VCaP (cell line): ENCODE measurements around the gene PGLYRP1.

Experiments used
- H3K27ac ChIP-seq: fragments of 450-650 bp; 2 replicates; pipeline ENCODE4 v1.5.1; 2017
- CTCF ChIP-seq: fragments of 450-650 bp; conservative IDR thresholded peaks from 2 replicates; pipeline ENCODE4 v1.5.1; 2017; ENCODE audit warnings: mild to moderate bottlenecking, moderate library complexity

PGLYRP1 gene

DNA sequence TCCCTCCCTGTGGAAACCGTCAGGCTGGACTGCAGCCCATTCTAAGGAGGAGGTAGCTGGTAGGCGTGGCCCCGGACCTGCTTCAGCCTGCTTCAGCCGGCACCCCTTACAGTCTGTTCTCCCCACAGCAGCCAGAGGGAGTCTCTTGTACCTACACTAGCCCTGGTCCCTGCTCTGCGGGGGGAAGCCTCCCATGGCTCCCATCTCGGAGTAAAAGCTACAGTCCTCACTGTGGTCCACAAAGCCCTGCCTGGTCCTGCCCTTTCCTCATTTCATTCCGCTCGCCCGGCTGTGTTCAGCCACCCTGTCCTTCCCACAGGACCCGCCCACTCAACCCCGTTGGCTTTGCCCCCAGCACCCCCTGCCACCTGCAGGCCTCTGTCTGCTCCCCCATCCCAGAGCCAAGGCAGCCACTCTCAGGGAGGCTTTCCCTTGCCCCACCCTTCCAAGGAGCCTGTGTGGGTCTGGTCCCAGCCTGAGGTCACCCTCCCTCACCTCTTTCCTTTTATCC is 1.3 kb downstream of the PGLYRP1 start:
- no peak for TF ChIP-seq CTCF
- no peak overlapping the region for H3K27ac ChIP-seq

DNA sequence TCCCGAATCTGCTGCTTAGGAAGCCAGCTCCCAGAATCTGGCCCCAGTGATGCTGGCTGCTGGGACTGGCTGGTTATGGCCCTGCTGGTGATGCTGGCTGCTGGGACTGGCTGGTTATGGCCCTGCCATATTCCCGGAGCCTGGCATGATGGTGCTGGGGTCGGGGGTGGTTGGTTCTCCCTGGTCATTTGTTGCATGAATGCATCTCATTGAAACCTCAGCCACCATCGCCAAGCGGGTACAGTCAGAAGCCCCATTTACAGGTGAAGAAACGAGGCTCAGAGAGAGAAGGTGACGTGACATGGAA is 2.1 kb downstream of the PGLYRP1 start:
- H3K27ac ChIP-seq, result no peak overlapping the region
- TF ChIP-seq CTCF, result no peak

- no peak overlapping the region for H3K27ac ChIP-seq
- no peak for TF ChIP-seq CTCF
Observed at GRCh38 chr19:46019270-46019669, 3.6 kb downstream of the PGLYRP1 start.

DNA sequence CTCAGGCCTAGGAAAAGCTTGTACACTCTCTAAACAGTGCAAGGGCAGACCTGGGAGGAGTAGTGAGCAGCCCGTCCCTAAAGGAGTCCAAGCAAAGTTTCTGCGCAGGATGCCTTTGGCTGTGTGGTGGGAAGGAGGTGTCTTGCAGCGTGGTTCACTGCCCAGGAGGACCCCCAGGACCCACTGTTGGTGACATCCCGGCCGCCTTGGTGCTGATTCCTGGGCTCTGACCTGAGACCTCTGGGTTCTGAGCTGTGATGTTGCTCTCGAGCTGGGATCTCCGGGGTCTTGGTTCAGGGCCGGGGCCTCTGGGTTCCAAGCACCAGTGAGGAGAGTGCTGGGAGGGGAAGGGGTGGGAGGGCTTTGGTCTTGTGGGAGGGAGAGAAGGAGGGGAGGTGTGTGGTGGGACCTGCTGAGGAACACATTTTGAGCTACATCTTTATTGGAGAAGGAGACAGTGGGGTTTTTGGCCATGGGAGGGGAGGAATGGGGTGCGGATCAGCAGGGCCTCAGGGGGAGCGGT is 4.1 kb downstream of the PGLYRP1 start:
- no peak for TF ChIP-seq CTCF
- no peak overlapping the region for H3K27ac ChIP-seq

DNA sequence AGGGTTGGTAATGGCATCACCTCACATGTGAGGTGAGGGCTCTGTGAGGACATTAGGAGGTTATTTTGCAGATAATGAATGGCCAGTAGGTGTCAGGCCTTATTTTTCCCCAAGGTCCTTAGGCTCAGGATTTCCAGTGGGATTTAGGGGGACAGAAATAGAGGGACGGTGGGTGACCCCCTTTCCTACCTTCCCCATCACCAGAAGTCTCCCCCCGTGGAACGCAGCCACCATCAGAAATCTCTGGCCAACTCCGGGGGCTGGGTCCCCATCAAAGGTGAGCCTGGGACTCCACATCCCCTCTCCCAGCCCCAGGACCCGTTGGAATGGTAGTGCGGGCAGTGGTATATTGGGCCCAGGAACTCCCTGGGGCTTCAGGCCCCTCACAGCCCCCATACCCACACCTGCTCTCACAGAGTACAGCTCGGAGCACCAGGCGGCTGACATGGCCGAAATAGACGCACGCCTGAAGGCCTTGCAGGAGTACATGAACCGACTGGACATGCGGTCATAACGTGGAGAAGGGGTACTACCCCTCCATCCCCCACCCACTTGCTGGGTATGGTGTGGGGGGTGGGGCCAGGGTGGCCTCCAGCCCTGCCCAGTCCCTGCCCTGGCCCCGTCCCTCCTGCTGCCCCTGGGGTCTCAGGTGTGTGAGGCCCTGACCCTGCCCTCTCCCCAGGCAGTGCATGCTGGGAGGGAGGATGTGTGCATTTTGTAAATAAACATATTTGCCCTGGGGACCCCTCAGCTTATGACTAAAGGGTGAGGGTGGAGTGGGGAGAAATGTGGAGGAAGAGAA is 4.8 kb downstream of the PGLYRP1 start:
- no peak overlapping the region for H3K27ac ChIP-seq
- TF ChIP-seq CTCF, result no peak

DNA sequence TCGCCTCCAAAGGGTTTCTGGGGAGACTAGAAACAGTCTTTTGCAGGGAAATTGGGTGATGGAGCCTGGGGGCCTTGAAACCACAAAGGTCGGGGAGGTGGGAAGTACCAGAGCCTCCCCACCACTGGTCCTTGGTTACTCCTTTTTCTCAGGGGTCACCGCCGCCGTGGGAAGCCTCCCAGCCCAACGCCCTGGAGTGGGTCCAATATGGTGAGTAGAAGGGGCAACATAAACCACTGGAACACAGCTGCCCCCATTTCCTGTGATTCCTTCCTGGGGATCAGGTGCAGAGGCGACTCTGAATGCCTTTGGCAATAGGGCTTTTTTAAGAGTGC is 5.8 kb downstream of the PGLYRP1 start:
- TF ChIP-seq CTCF, result peak; percentile 66
- peak overlapping the region; percentile 52; the same call in 1 of the 2 replicates for H3K27ac ChIP-seq

GRCh38 chr19:46016426-46017094 is 6.3 kb downstream of the PGLYRP1 start:
- peak overlapping the region; percentile 52 for H3K27ac ChIP-seq
- peak; percentile 93 for TF ChIP-seq CTCF
